Peyer's patch (tissue), 4 donors: ENCODE results near the gene CTXND1.

ENCODE experiments used
- POLR2A ChIP-seq, 2 donors: fragments of 450-650 bp; IDR thresholded peaks; one replicate each; pipeline ENCODE4 v1.5.1; 2017; ENCODE audit warnings: antibody characterized with exemption in 2 of 2, mild to moderate bottlenecking in 2 of 2, moderate library complexity in 2 of 2
- TF ChIP-seq, protein P1 (sequence below), 6 experiments: fragments of 450-650 bp in 4 of 6; fragments of 200-600 bp in 2 of 6; sonication (generic) in 1 of 6; IDR thresholded peaks; one replicate each; pipeline ENCODE4 v1.5.1; 2017 to 2019; ENCODE audit warnings: antibody characterized with exemption in 6 of 6, mild to moderate bottlenecking in 3 of 6, moderate library complexity in 1 of 6

DNA sequence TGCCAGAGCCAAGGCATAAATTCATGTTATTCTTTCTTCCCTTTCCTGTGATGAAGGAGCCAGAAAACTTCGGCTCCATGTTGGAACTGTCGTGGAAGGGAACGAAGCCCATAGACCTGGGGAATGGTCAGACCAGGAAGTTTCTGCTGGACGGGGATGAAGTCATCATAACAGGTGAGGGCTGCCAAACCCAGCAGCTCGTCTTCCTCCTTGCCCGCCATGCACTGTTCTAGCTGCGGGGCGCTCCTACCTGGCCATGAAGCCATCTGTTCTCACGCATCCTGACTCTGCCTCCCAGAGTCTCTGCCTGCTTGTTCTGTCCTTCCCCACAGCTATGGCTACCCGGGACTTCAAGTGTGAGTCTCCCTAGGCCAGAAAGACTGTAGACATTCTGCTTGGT lies 71.0 kb downstream of the CTXND1 start:
- TF ChIP-seq, protein P1, sequence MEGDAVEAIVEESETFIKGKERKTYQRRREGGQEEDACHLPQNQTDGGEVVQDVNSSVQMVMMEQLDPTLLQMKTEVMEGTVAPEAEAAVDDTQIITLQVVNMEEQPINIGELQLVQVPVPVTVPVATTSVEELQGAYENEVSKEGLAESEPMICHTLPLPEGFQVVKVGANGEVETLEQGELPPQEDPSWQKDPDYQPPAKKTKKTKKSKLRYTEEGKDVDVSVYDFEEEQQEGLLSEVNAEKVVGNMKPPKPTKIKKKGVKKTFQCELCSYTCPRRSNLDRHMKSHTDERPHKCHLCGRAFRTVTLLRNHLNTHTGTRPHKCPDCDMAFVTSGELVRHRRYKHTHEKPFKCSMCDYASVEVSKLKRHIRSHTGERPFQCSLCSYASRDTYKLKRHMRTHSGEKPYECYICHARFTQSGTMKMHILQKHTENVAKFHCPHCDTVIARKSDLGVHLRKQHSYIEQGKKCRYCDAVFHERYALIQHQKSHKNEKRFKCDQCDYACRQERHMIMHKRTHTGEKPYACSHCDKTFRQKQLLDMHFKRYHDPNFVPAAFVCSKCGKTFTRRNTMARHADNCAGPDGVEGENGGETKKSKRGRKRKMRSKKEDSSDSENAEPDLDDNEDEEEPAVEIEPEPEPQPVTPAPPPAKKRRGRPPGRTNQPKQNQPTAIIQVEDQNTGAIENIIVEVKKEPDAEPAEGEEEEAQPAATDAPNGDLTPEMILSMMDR (IDR thresholded peaks at IDR 0.05) = no peak
- TF ChIP-seq POLR2A (IDR thresholded peaks at IDR 0.05) = no peak
